ENCODE results near the gene DIPK1C.

Gene DIPK1C

GRCh38 chr18:74410441-74410992 is 46.6 kb downstream of the DIPK1C start:
- no peak overlapping the region for H3K4me2 ChIP-seq (ENCODE audit: low read depth, low read length, poor library complexity, severe bottlenecking)
- TF ChIP-seq CTCF (conservative IDR thresholded peaks at IDR 0.05; ENCODE audit: low read length), result no peak
- no peak for TF ChIP-seq EZH2phosphoT487 (IDR thresholded peaks at IDR 0.05; ENCODE audit: borderline replicate concordance)
- no peak overlapping the region for H3K4me3 ChIP-seq (ENCODE audit: low read length, poor library complexity, severe bottlenecking)
- H3K9me3 ChIP-seq (ENCODE audit: insufficient read depth, low read depth, low read length), result no peaks in the 10 kb centered on the region
- H3K9me2 ChIP-seq (replicated peaks; ENCODE audit: low read depth, low read length), result no peaks in the 10 kb centered on the region
- H2AFZ ChIP-seq (ENCODE audit: low read length), result no peak overlapping the region
- no peaks in the 10 kb centered on the region for H3F3A ChIP-seq (ENCODE audit: low read depth)
- no peaks in the 10 kb centered on the region for H3K36me3 ChIP-seq (ENCODE audit: insufficient read depth, low read length)
- no peaks in the 10 kb centered on the region for H4K20me1 ChIP-seq (ENCODE audit: insufficient read depth, low read length, poor library complexity, severe bottlenecking)
- no peak overlapping the region for H3K9ac ChIP-seq (ENCODE audit: low read depth, low read length, poor library complexity, severe bottlenecking)
- no peaks in the 10 kb centered on the region for H3K79me2 ChIP-seq (ENCODE audit: insufficient read depth, low read length)
- no peaks in the 10 kb centered on the region for H3K27me3 ChIP-seq (ENCODE audit: insufficient read depth, low read length, poor library complexity, severe bottlenecking)
- no peaks in the 10 kb centered on the region for H3K4me1 ChIP-seq (ENCODE audit: insufficient read depth, low read length, poor library complexity, severe bottlenecking)

- Histone ChIP-seq H3K9me2 (replicated peaks; ENCODE audit: low read depth, low read length) (no peaks in the 10 kb centered on the region), H3K4me3 (ENCODE audit: low read length, poor library complexity, severe bottlenecking) (no peak overlapping the region), H3K4me1 (ENCODE audit: insufficient read depth, low read length, poor library complexity, severe bottlenecking) (no peaks in the 10 kb centered on the region), H3K9me3 (ENCODE audit: insufficient read depth, low read depth, low read length) (no peaks in the 10 kb centered on the region), H3K79me2 (ENCODE audit: insufficient read depth, low read length) (no peaks in the 10 kb centered on the region), H3K4me2 (ENCODE audit: low read depth, low read length, poor library complexity, severe bottlenecking) (no peak overlapping the region), H4K20me1 (ENCODE audit: insufficient read depth, low read length, poor library complexity, severe bottlenecking) (no peaks in the 10 kb centered on the region), H3K27me3 (ENCODE audit: insufficient read depth, low read length, poor library complexity, severe bottlenecking) (no peaks in the 10 kb centered on the region), H3K36me3 (ENCODE audit: insufficient read depth, low read length) (no peaks in the 10 kb centered on the region), H2AFZ (ENCODE audit: low read length) (no peak overlapping the region), H3F3A (ENCODE audit: low read depth) (no peaks in the 10 kb centered on the region), H3K9ac (ENCODE audit: low read depth, low read length, poor library complexity, severe bottlenecking) (no peak overlapping the region)
- TF ChIP-seq EZH2phosphoT487 (IDR thresholded peaks at IDR 0.05; ENCODE audit: borderline replicate concordance) (no peak), CTCF (conservative IDR thresholded peaks at IDR 0.05; ENCODE audit: low read length) (no peak)
These were observed 49.2 kb downstream of the DIPK1C start for GRCh38 chr18:74407888-74408287.

GRCh38 chr18:74402806-74403433 is 54.2 kb downstream of the DIPK1C start:
- TF ChIP-seq CTCF (conservative IDR thresholded peaks at IDR 0.05; ENCODE audit: low read length), result no peak
- TF ChIP-seq EZH2phosphoT487 (IDR thresholded peaks at IDR 0.05; ENCODE audit: borderline replicate concordance), result no peak
- H3K9me2 ChIP-seq (replicated peaks; ENCODE audit: low read depth, low read length), result no peaks in the 10 kb centered on the region
- H4K20me1 ChIP-seq (ENCODE audit: insufficient read depth, low read length, poor library complexity, severe bottlenecking), result no peaks in the 10 kb centered on the region
- H3K36me3 ChIP-seq (ENCODE audit: insufficient read depth, low read length), result no peaks in the 10 kb centered on the region
- no peak overlapping the region for H2AFZ ChIP-seq (ENCODE audit: low read length)
- H3K4me2 ChIP-seq (ENCODE audit: low read depth, low read length, poor library complexity, severe bottlenecking), result no peak overlapping the region
- H3K27me3 ChIP-seq (ENCODE audit: insufficient read depth, low read length, poor library complexity, severe bottlenecking), result no peaks in the 10 kb centered on the region
- H3K4me1 ChIP-seq (ENCODE audit: insufficient read depth, low read length, poor library complexity, severe bottlenecking), result no peaks in the 10 kb centered on the region
- H3K9me3 ChIP-seq (ENCODE audit: insufficient read depth, low read depth, low read length), result no peaks in the 10 kb centered on the region
- no peak overlapping the region for H3K4me3 ChIP-seq (ENCODE audit: low read length, poor library complexity, severe bottlenecking)
- H3K79me2 ChIP-seq (ENCODE audit: insufficient read depth, low read length), result no peaks in the 10 kb centered on the region
- H3K9ac ChIP-seq (ENCODE audit: low read depth, low read length, poor library complexity, severe bottlenecking), result no peak overlapping the region
- H3F3A ChIP-seq (ENCODE audit: low read depth), result no peaks in the 10 kb centered on the region
